ENCODE results near the gene ADGRA1.
"Not testable (repeated sequence)": the region's sequence is repeated elsewhere in the genome, so short reads cannot be mapped to it uniquely, and the experiment has no call there.

The ADGRA1 gene

DNA sequence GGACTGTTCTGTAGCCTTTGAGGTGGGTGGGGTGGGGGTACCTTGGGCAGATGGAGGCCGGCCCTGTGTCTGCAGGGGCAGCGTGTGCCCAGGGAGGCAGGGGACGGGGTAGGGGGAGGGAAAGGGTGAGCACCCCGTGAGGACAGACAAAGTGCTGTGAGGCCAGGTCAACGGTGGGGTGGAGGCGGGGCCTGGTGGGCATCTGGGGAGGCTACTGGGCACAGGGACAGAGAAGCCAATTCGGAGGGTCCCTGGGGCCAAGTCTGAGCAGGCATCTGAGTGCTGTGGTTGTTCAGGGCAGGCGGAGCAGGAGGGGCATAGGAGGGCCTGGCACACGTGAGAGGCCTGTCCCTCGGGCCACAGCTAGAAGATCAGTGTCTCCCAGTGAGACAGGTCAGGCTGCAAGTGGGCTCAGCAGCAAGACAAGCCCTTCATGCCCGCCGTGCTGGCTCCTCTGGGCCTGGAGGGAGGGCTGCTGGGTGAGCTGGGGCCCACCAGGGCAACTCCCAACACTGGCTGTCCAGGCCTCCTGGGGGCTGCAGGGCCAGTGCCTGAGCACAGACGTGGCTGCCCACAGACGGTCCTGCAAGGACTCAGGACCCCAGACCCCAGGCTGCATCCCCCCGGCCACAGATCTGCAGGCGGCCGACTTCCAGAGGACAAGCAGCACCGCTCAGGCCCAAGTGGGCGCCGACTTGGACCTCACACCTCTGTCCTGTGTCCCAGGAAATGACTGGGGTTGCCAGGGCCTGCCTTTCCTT is 45.9 kb downstream of the ADGRA1 start:
- no peaks in the 10 kb centered on the region for H3K4me1 ChIP-seq (ENCODE audit: control insufficient read depth in 2 of 2, insufficient read depth in 2 of 2, low read length in 2 of 2)
- no peak overlapping the region for H3K4me3 ChIP-seq (ENCODE audit: low read length in 2 of 2)
- H3K27me3 ChIP-seq (ENCODE audit: control insufficient read depth in 2 of 2, insufficient read depth in 2 of 2, low read length in 2 of 2) = no peaks in the 10 kb centered on the region
- no peak overlapping the region for H3K9ac ChIP-seq (ENCODE audit: low read depth in 1 of 2, low read length in 2 of 2)
- no peaks in the 10 kb centered on the region for H3K36me3 ChIP-seq (ENCODE audit: control insufficient read depth in 2 of 2, insufficient read depth in 2 of 2, low read length in 2 of 2)
- H3K27ac ChIP-seq (ENCODE audit: low read depth in 2 of 2, low read length in 2 of 2) = no peak overlapping the region
- H3K9me3 ChIP-seq (ENCODE audit: control insufficient read depth in 2 of 2, low read length in 2 of 2) = no peaks in the 10 kb centered on the region

DNA sequence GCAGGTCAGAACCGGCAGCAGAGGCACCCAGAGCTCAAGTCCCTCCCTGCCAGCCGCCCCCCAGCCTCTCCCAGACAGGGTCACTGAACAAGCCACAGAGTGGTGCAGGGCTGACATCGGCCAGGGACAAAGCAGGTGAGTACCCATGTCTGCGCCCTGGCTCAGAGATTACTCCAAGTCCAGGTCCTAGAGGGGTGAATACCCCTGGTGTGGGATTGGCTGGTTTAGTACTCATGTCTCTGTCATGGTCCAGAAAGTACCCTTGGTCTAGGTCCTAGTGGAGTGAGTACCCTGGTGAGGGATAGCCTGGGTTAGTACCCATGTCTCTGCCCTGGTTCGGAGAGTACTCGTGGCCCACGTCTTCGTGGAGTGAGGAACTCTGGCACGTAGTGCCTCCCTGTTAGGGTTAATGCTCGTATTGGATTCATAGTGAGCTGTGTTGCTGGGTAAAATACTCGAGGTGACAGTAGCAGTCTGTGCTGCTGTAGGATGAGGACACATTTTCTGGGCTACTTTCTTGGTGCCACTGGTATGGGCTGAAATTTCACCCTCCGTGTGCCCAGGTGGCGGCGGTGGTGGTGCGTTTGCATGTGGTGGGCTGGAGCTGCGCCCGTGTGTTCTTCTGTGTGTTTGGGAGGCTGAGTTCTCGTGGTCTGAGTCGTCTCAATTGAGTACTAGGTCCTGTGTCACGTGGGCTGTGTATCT is 46.8 kb downstream of the ADGRA1 start:
- Histone ChIP-seq H3K27ac (ENCODE audit: low read depth in 2 of 2, low read length in 2 of 2) (no peak overlapping the region), H3K9me3 (ENCODE audit: control insufficient read depth in 2 of 2, low read length in 2 of 2) (no peaks in the 10 kb centered on the region), H3K4me1 (ENCODE audit: control insufficient read depth in 2 of 2, insufficient read depth in 2 of 2, low read length in 2 of 2) (no peaks in the 10 kb centered on the region), H3K9ac (ENCODE audit: low read depth in 1 of 2, low read length in 2 of 2) (no peak overlapping the region), H3K36me3 (ENCODE audit: control insufficient read depth in 2 of 2, insufficient read depth in 2 of 2, low read length in 2 of 2) (no peaks in the 10 kb centered on the region), H3K27me3 (ENCODE audit: control insufficient read depth in 2 of 2, insufficient read depth in 2 of 2, low read length in 2 of 2) (no peaks in the 10 kb centered on the region), H3K4me3 (ENCODE audit: low read length in 2 of 2) (no peak overlapping the region)

DNA sequence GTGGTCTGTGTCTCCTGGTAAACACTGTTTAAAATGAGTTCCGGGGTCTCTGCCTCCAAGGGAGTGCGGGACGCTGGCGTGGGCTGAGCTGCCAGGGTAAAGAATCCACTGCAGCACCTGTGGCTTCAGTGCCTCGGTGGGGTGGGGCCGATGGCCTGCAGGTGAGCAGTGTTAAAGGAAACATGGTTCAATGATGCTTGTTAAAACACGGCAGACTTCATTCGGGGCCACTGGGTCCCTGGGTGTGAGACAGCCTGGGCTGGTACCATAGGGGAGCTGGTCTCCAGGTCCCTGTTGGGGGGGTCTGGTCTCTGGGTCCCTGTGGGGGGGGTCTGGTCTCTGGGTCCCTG is 47.4 kb downstream of the ADGRA1 start:
- Histone ChIP-seq H3K4me3 (ENCODE audit: low read length in 2 of 2) (no peak overlapping the region), H3K9ac (ENCODE audit: low read depth in 1 of 2, low read length in 2 of 2) (no peak overlapping the region), H3K36me3 (ENCODE audit: control insufficient read depth in 2 of 2, insufficient read depth in 2 of 2, low read length in 2 of 2) (no peaks in the 10 kb centered on the region), H3K4me1 (ENCODE audit: control insufficient read depth in 2 of 2, insufficient read depth in 2 of 2, low read length in 2 of 2) (no peaks in the 10 kb centered on the region), H3K27me3 (ENCODE audit: control insufficient read depth in 2 of 2, insufficient read depth in 2 of 2, low read length in 2 of 2) (no peaks in the 10 kb centered on the region), H3K27ac (ENCODE audit: low read depth in 2 of 2, low read length in 2 of 2) (no peak overlapping the region), H3K9me3 (ENCODE audit: control insufficient read depth in 2 of 2, low read length in 2 of 2) (no peaks in the 10 kb centered on the region)

DNA sequence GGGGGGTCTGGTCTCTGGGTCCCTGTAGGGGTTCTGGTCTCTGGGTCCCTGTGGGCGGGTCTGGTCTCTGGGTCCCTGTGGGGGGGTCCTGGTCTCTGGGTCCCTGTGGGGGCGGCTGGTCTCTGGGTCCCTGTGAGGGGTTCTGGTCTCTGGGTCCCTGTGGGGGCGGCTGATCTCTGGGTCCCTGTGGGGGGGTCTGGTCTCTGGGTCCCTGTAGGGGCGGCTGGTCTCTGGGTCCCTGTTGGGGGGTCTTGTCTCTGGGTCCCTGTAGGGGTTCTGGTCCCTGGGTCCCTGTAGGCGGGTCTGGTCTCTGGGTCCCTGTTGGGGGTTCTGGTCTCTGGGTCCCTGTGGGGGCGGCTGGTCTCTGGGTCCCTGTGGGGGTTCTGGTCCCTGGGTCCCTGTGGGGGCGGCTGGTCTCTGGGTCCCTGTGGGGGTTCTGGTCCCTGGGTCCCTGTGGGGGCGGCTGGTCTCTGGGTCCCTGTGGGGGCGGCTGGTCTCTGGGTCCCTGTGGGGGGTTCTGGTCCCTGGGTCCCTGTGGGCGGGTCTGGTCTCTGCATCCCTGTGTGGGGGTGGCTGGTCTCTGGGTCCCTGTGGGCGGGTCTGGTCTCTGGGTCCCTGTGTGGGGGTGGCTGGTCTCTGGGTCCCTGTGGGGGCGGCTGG is 49.9 kb downstream of the ADGRA1 start:
- not testable (repeated sequence) for H3K9me3 ChIP-seq (ENCODE audit: control insufficient read depth in 2 of 2, low read length in 2 of 2); H3K27ac ChIP-seq (ENCODE audit: low read depth in 2 of 2, low read length in 2 of 2); H3K27me3 ChIP-seq (ENCODE audit: control insufficient read depth in 2 of 2, insufficient read depth in 2 of 2, low read length in 2 of 2); H3K4me3 ChIP-seq (ENCODE audit: low read length in 2 of 2); H3K4me1 ChIP-seq (ENCODE audit: control insufficient read depth in 2 of 2, insufficient read depth in 2 of 2, low read length in 2 of 2); H3K36me3 ChIP-seq (ENCODE audit: control insufficient read depth in 2 of 2, insufficient read depth in 2 of 2, low read length in 2 of 2); H3K9ac ChIP-seq (ENCODE audit: low read depth in 1 of 2, low read length in 2 of 2)

DNA sequence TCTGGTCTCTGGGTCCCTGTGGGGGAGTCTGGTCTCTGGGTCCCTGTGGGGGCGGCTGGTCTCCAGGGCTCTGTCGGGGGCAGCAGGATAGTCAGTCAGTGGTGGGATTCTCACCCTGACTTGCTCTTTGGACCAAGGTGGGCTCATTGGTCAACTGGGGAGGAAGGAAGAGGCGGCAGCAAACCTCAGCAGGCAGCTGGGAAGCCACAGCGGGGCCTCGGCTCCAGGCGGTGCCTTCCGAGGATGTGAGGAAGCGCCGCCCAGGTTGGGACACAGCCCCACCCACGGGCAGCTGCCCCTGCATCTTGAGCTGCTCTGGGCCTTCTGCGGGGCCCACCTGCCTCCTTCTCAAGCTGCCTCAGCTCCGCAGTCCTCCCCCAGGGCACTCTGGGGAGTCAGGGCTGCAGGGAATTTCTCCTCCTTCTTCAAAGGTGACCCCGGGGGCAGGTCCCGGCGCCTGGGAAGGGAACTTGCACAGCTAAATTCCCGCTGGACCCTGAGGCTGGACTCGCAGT is 51.9 kb downstream of the ADGRA1 start:
- H3K9me3 ChIP-seq (ENCODE audit: control insufficient read depth in 2 of 2, low read length in 2 of 2) = no peaks in the 10 kb centered on the region
- no peaks in the 10 kb centered on the region for H3K36me3 ChIP-seq (ENCODE audit: control insufficient read depth in 2 of 2, insufficient read depth in 2 of 2, low read length in 2 of 2)
- no peak overlapping the region for H3K27ac ChIP-seq (ENCODE audit: low read depth in 2 of 2, low read length in 2 of 2)
- H3K27me3 ChIP-seq (ENCODE audit: control insufficient read depth in 2 of 2, insufficient read depth in 2 of 2, low read length in 2 of 2) = peaks cover 0 to 1% of the 10 kb centered on the region in 2 donors
- no peak overlapping the region for H3K4me3 ChIP-seq (ENCODE audit: low read length in 2 of 2)
- H3K4me1 ChIP-seq (ENCODE audit: control insufficient read depth in 2 of 2, insufficient read depth in 2 of 2, low read length in 2 of 2) = no peaks in the 10 kb centered on the region
- H3K9ac ChIP-seq (ENCODE audit: low read depth in 1 of 2, low read length in 2 of 2) = no peak overlapping the region

DNA sequence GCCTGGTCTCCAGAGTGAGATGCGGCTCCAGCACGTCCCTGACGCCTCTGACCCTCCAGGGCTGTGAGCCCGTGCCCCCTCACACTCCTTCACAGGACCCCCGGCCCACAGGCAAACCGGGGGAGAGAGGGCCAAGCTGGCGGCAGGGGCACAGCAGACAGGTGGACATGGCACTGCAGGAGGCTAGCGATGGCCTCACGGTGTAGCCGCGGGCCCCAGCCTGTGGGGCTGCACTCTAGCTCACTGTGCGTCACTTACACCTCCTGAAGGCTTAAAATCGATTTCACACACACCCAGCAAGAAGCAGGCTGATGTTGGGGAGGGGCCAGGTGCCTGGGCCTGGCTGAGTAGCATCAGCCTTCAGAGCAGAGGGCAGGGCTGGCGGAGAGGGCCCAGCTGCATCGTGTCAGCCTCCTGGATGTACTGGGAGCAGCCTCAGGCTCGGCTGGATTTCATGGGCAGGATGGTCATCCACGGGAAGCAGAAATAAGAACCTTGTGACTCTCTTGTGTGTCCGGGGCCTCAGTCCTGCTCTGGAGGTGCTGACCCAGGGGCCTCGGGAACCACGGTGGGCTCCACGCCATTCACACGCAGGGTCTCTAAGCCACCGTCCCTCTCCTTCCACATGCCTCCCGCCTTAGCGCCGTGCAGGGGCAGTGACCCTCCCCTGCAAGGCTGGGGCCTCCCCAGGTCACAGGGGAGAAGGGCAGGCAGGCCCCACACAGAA is 52.9 kb downstream of the ADGRA1 start:
- Histone ChIP-seq H3K27ac (ENCODE audit: low read depth in 2 of 2, low read length in 2 of 2) (no peak overlapping the region), H3K9ac (ENCODE audit: low read depth in 1 of 2, low read length in 2 of 2) (no peak overlapping the region), H3K4me3 (ENCODE audit: low read length in 2 of 2) (no peak overlapping the region), H3K9me3 (ENCODE audit: control insufficient read depth in 2 of 2, low read length in 2 of 2) (no peaks in the 10 kb centered on the region), H3K4me1 (ENCODE audit: control insufficient read depth in 2 of 2, insufficient read depth in 2 of 2, low read length in 2 of 2) (no peaks in the 10 kb centered on the region), H3K27me3 (ENCODE audit: control insufficient read depth in 2 of 2, insufficient read depth in 2 of 2, low read length in 2 of 2) (peaks cover 3 to 4% of the 10 kb centered on the region in 2 donors), H3K36me3 (ENCODE audit: control insufficient read depth in 2 of 2, insufficient read depth in 2 of 2, low read length in 2 of 2) (no peaks in the 10 kb centered on the region)

DNA sequence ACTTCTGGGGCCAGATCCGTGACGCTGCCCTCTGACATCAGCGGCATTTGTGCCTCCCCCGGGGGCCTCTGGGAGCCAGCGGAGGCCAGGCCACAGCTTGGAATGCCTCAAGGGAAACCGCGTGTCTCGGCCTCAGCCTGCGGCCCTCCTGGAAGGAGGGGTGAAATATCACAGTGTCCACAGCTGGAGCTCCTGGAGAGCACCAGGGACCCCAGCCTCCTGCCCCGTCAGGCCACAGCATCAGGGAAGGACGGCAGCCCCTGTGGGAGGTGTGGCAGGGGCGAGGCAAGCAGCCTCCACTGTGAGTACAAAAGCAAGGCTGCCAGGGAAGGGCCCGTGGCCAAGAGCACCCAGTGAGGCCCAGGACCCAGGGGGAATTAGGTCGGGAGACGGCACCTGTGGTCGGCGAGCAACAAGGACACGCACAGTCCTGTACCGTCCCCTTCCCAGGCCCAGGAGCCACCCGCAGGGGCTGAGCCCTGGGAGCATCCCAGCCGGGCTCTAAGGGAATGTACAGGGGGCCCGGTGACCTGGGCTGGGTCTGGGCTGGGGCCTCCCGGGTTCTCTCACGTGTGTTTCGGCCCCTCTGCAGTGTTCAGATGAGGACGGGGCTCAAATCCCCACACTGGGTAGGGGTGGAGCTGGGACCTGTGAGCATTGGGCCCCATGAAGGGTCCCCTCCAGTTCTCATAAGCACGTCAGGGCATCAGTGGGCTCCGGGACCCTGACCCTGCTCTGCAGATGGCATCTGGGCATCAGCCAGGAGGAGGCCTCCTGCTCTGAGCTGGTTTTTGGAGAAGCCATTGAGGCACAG is 53.6 kb downstream of the ADGRA1 start:
- peaks cover 3 to 4% of the 10 kb centered on the region in 2 donors for H3K27me3 ChIP-seq (ENCODE audit: control insufficient read depth in 2 of 2, insufficient read depth in 2 of 2, low read length in 2 of 2)

DNA sequence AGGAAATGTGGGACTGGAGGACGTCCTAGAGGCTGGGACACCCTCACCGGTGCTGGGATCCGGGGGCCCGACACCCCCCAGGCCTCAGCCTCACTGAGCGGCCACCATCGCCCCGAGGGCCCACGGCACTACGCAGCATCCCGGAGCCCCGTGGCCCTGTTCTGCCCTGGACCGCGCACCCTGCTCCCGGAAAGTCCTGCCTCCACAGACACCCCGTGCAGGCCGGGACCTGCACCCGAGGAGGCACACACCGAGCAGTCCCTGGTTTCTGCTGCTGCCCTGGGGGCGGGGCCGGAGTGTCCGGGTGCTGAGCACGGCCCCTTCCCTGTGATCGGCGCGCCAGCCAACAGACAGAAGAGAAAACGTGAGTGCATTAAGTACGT is 54.2 kb downstream of the ADGRA1 start:
- Histone ChIP-seq H3K9me3 (ENCODE audit: control insufficient read depth in 2 of 2, low read length in 2 of 2) (no peaks in the 10 kb centered on the region), H3K27me3 (ENCODE audit: control insufficient read depth in 2 of 2, insufficient read depth in 2 of 2, low read length in 2 of 2) (peaks cover 3 to 4% of the 10 kb centered on the region in 2 donors), H3K36me3 (ENCODE audit: control insufficient read depth in 2 of 2, insufficient read depth in 2 of 2, low read length in 2 of 2) (no peaks in the 10 kb centered on the region), H3K4me3 (ENCODE audit: low read length in 2 of 2) (no peak overlapping the region), H3K4me1 (ENCODE audit: control insufficient read depth in 2 of 2, insufficient read depth in 2 of 2, low read length in 2 of 2) (no peaks in the 10 kb centered on the region), H3K27ac (ENCODE audit: low read depth in 2 of 2, low read length in 2 of 2) (no peak overlapping the region), H3K9ac (ENCODE audit: low read depth in 1 of 2, low read length in 2 of 2) (no peak overlapping the region)

More for the DNA sequence above, 53.6 kb downstream of the ADGRA1 start:
- no peaks in the 10 kb centered on the region for H3K4me1 ChIP-seq (ENCODE audit: control insufficient read depth in 2 of 2, insufficient read depth in 2 of 2, low read length in 2 of 2)
- H3K4me3 ChIP-seq (ENCODE audit: low read length in 2 of 2) = no peak overlapping the region
- H3K9me3 ChIP-seq (ENCODE audit: control insufficient read depth in 2 of 2, low read length in 2 of 2) = no peaks in the 10 kb centered on the region
- H3K9ac ChIP-seq (ENCODE audit: low read depth in 1 of 2, low read length in 2 of 2) = no peak overlapping the region
- H3K27ac ChIP-seq (ENCODE audit: low read depth in 2 of 2, low read length in 2 of 2) = no peak overlapping the region
- H3K36me3 ChIP-seq (ENCODE audit: control insufficient read depth in 2 of 2, insufficient read depth in 2 of 2, low read length in 2 of 2) = no peaks in the 10 kb centered on the region

DNA sequence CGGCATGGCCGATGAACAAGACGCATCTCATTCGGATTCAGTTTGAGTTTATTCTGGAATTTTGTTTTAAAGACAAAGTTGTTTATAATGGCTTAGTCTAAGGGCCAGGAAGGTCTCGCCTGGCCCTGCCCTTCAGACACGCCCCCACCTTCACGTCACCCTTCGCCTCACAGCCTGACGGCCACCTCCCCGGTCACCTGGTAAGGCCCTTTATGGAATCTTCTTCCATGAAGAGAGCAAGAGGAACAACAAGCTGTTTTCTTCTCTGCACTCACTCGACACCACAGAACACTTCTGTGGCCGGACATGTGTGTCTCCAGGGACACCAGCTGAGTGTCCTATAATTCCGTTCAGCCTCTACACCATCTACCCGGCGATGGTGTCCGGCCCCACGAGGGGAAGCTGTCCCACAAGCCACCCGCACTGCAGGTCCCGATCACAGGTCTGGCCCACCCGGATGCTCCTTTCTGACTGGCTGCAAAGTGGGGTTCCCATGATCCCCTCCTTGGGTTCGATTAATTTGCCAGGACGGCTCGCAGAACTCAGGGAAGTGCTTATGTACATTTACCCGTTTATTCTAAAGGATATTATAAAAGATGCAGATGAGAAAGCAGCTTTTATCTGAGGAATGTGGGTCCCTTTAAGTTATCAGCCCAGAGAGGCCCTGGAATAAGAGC is 54.9 kb downstream of the ADGRA1 start:
- Histone ChIP-seq H3K9ac (ENCODE audit: low read depth in 1 of 2, low read length in 2 of 2) (no peak overlapping the region), H3K27me3 (ENCODE audit: control insufficient read depth in 2 of 2, insufficient read depth in 2 of 2, low read length in 2 of 2) (peaks cover 3 to 4% of the 10 kb centered on the region in 2 donors), H3K27ac (ENCODE audit: low read depth in 2 of 2, low read length in 2 of 2) (no peak overlapping the region), H3K36me3 (ENCODE audit: control insufficient read depth in 2 of 2, insufficient read depth in 2 of 2, low read length in 2 of 2) (no peaks in the 10 kb centered on the region), H3K4me3 (ENCODE audit: low read length in 2 of 2) (no peak overlapping the region), H3K9me3 (ENCODE audit: control insufficient read depth in 2 of 2, low read length in 2 of 2) (no peaks in the 10 kb centered on the region), H3K4me1 (ENCODE audit: control insufficient read depth in 2 of 2, insufficient read depth in 2 of 2, low read length in 2 of 2) (no peaks in the 10 kb centered on the region)
